ENCODE measurements around the gene BFSP1.

Gene BFSP1

GRCh38 chr20:17499041-17499440 is 32.1 kb downstream of the BFSP1 start:
- FAIRE-seq (no peak), DNase-seq (ENCODE audit: low spot score) (no peak)

GRCh38 chr20:17498641-17499040 is 32.5 kb downstream of the BFSP1 start:
- no peak for DNase-seq (ENCODE audit: low spot score)
- FAIRE-seq: no peak

- FAIRE-seq (no peak), DNase-seq (ENCODE audit: low spot score) (no peak)
Measured at GRCh38 chr20:17497821-17498580, 33.2 kb downstream of the BFSP1 start.

GRCh38 chr20:17495826-17496225 is 35.4 kb downstream of the BFSP1 start:
- FAIRE-seq: no peak
- DNase-seq (ENCODE audit: low spot score): no peak

GRCh38 chr20:17494201-17494600 is 37.0 kb downstream of the BFSP1 start:
- FAIRE-seq: no peak
- no peak for DNase-seq (ENCODE audit: low spot score)

- no peak for DNase-seq (ENCODE audit: low spot score)
- no peak for FAIRE-seq
Measured at GRCh38 chr20:17493173-17493572, 38.0 kb downstream of the BFSP1 start.

GRCh38 chr20:17491488-17491887 is 39.7 kb downstream of the BFSP1 start:
- FAIRE-seq (no peak), DNase-seq (ENCODE audit: low spot score) (no peak)

GRCh38 chr20:17491041-17491440 is 40.1 kb downstream of the BFSP1 start:
- DNase-seq (ENCODE audit: low spot score): no peak
- no peak for FAIRE-seq

GRCh38 chr20:17490501-17490900 is 40.7 kb downstream of the BFSP1 start:
- FAIRE-seq (no peak), DNase-seq (ENCODE audit: low spot score) (no peak)

- FAIRE-seq (no peak), DNase-seq (ENCODE audit: low spot score) (no peak)
Measured at GRCh38 chr20:17488916-17489600, 42.1 kb downstream of the BFSP1 start.

- DNase-seq (ENCODE audit: low spot score) (peak; percentile 24), FAIRE-seq (no peak)
Measured at GRCh38 chr20:17485017-17485416, 46.2 kb downstream of the BFSP1 start.

GRCh38 chr20:17482536-17482935 is 48.6 kb downstream of the BFSP1 start:
- no peak for FAIRE-seq
- no peak for DNase-seq (ENCODE audit: low spot score)

- FAIRE-seq: no peak
- DNase-seq (ENCODE audit: low spot score): no peak
Measured at GRCh38 chr20:17481661-17482060, 49.5 kb downstream of the BFSP1 start.

GRCh38 chr20:17480696-17481095 is 50.5 kb downstream of the BFSP1 start:
- no peak for DNase-seq (ENCODE audit: low spot score)
- FAIRE-seq: no peak

GRCh38 chr20:17479063-17479657 is 52.0 kb downstream of the BFSP1 start:
- FAIRE-seq (no peak), DNase-seq (ENCODE audit: low spot score) (no peak)

- no peak for FAIRE-seq
Measured at GRCh38 chr20:17473659-17474058, 57.5 kb downstream of the BFSP1 start.

GRCh38 chr20:17471606-17472187 is 59.5 kb downstream of the BFSP1 start:
- DNase-seq (ENCODE audit: low spot score): no peak
- no peak for FAIRE-seq

More at GRCh38 chr20:17473659-17474058, 57.5 kb downstream of the BFSP1 start:
- no peak for DNase-seq (ENCODE audit: low spot score)

GRCh38 chr20:17470973-17471372 is 60.2 kb downstream of the BFSP1 start:
- FAIRE-seq: no peak
- DNase-seq (ENCODE audit: low spot score): no peak

GRCh38 chr20:17470521-17470920 is 60.7 kb downstream of the BFSP1 start:
- no peak for DNase-seq (ENCODE audit: low spot score)

GRCh38 chr20:17469246-17470030 is 61.7 kb downstream of the BFSP1 start:
- FAIRE-seq: no peak

More at GRCh38 chr20:17470521-17470920, 60.7 kb downstream of the BFSP1 start:
- no peak for FAIRE-seq

More at GRCh38 chr20:17469246-17470030, 61.7 kb downstream of the BFSP1 start:
- DNase-seq (ENCODE audit: low spot score): no peak
